Measurements from ENCODE around the gene DCLK3.

DCLK3 gene

DNA sequence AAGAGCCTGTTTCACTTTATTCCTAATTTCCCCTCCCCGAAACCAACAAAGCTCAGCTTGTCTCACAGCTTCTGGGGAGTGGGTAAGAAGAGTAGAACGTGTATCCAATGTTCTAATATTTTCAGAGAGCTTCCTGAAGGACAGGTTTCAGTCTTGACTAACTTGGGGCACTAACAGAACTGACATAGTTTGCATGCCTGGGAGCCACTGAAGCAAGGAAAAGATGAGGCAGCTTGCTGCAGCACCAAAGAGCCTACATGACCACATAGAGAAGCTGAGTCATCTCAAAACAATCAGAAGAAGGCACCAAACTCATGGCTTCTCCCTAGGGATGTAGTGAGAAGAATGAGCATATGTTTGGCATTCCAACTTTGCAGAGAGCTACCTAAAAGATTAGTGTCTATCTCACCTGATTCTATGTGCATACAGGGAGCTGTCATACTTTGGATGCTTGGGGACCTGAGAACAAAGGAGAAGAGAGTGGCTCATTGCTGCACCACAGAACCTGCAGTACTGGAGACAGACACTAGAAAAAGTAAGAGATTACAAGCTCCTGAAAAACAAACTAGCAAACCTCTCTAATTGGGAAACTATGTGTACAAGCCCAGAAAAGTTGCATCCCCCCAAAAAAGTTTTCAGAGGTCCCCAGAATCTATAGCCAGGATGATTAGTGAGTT lies 86.9 kb downstream of the DCLK3 start:
- no peak for DNase-seq

DNA sequence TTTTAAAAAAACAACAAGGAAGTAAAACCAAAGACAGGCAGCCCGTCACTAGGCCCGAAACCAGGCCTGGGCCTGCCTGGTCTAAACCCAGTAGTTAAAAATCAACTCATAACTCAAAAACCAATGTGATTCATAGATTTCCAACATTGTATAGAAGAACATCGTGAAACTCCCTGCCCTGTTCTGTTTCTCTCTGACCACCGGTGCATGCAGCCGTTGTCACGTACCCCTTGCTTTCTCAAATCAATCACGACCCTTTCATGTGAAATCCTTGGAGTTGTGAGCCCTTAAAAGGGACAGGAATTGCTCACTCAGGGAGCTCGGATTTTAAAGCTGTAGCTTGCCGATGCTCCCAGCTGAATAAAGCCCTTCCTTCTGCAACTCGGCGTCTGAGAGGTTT lies 89.5 kb downstream of the DCLK3 start:
- no peak for DNase-seq

DNA sequence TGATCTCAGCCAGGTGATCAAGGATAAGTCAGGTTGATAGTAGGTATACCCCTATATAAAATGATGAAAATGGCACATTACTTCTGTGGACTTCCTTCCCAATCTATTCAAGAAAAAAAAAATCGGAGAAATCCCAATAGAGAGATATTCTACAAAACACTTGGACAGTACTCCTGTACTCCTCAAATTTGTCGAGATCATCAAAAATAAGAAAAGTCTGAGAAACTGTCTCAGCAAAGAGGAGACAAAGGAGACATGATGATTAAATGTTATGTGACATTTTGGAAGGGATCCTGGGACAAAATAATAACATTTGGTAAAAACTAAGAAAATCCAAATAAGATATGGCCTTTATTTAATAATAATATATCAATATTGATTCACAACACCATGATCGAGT lies 94.6 kb downstream of the DCLK3 start:
- DNase-seq, result no peak

DNA sequence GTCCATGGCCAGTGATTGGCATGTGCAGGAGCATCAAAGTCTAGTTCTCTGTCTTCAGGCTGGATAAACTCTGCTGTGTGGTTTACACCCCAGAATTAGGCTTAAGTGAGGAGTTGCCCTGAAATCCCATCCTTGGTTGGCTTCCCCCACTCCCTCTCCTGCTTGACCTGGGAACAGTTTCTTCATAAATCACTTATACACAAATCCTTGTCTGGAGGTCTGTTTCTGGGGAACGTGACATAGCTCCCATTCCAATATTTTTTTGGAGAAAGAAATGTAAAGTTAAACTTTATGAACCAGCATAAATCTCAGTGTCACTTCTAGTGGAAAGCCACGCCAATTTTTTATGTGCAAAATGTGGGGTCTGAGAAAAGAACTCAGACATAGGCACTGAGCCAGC lies 98.2 kb downstream of the DCLK3 start:
- peak; percentile 13 for DNase-seq

DNA sequence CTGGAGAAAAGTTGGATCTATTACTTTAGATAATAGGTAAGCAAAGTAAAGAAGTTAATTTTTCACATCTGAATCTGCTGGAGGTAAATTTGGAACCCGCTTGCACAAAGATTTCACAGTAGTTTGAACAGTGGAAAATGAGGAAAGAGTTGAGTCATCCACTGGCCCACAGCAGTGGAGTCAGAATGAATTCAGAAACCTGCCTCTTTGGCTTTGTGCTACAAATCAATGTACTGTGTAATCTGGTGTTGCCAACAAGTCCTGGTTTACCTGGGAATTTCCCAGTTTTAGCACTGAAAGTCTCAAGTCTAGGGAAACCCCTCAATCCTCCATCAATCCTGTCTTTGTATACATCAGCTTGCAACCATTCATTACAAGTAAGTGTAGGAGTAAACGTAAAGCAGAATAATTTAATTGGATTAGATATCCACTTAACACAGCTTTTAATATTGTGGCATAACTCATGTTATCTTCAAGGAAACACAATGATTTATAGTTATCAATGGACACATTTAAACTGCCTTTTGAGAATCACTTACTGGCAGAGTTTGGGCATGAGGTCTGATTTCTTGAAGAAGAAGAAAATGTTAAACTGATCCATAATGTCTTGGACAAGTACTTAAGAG lies 100.6 kb downstream of the DCLK3 start:
- DNase-seq, result no peak

DNA sequence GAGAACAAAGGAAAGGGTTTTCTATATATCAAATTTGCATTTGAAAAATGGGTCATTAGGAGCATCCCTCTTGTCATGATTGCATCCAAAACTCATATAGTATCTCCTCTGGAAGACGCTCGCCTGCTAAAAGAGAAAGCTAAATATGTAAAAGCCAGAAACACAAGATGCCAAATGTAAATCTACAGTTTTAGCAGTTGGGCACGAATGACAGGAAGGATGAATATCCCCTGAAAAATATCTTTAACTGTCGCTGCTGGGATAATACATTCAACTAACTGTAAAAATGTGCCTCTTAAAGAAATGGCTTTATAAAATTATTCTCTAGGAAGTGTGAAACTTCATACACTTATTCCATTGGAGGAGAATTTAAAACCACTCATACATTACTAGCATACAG lies 101.7 kb downstream of the DCLK3 start:
- no peak for DNase-seq
